Adrenal gland (tissue), 5 donors: ENCODE results near the gene TOP2B.

Experiments used
- CTCF ChIP-seq, 6 experiments: fragments of 450-650 bp in 4 of 6; fragments of 200-600 bp in 2 of 6; sonication (generic) in 1 of 6; IDR thresholded peaks; 1 replicate in 5 of 6; 2 replicates in 1 of 6; pipeline versions ENCODE4 v1.5.1 to v1.8.0; 2016 to 2021; ENCODE audit warnings: antibody characterized with exemption in 6 of 6, mild to moderate bottlenecking in 2 of 6, moderate library complexity in 1 of 6
- POLR2A ChIP-seq, 2 donors: fragments of 450-650 bp; IDR thresholded peaks; one replicate each; pipeline ENCODE4 v1.6.1; 2017; ENCODE audit warnings: antibody characterized with exemption in 2 of 2, mild to moderate bottlenecking in 2 of 2, moderate library complexity in 1 of 2
- donor health status: DM: no; HTN: no; CAD: no.

GRCh38 chr3:25568525-25569078 lies 96.1 kb downstream of the TOP2B start:
- TF ChIP-seq CTCF (IDR thresholded peaks at IDR 0.05) (no peak), POLR2A (IDR thresholded peaks at IDR 0.05) (no peak)
